ENCODE results near the gene SPOCK3. TPM values are rescaled to one million over a fixed set of nuclear protein-coding genes. Genes with fewer than 3 reads are reported as not detected.
"Not testable (repeated sequence)": the region's sequence is repeated elsewhere in the genome, so short reads cannot be mapped to it uniquely, and the experiment has no call there.

SPOCK3 gene
- total RNA-seq, 1 donor: not detected

GRCh38 chr4:166726832-166727231, 507.5 kb downstream of the SPOCK3 start:
- DNase-seq (ENCODE audit: insufficient read length, low spot score, missing footprints): no peak
- no peaks in the 10 kb centered on the region for H3K79me2 ChIP-seq (ENCODE audit: insufficient read depth, low read length)
- no peaks in the 10 kb centered on the region for H3K36me3 ChIP-seq (ENCODE audit: insufficient read depth, low read length)
- no peak overlapping the region for H2AFZ ChIP-seq (ENCODE audit: low read length)
- TF ChIP-seq CTCF (IDR thresholded peaks at IDR 0.05; ENCODE audit: extremely low read depth, low read depth, low read length): no peak
- no peak overlapping the region for H3K4me3 ChIP-seq (ENCODE audit: insufficient read depth, low read length)
- H3K27ac ChIP-seq (ENCODE audit: low read depth, low read length): no peak overlapping the region
- H3K9me3 ChIP-seq (ENCODE audit: low read depth, low read length): no peaks in the 10 kb centered on the region
- no peaks in the 10 kb centered on the region for H3K4me1 ChIP-seq (ENCODE audit: insufficient read depth, low read length)
- H4K20me1 ChIP-seq (ENCODE audit: insufficient read depth, low read length): no peaks in the 10 kb centered on the region
- H3K4me2 ChIP-seq (ENCODE audit: insufficient read depth, low read length): no peak overlapping the region
- H3K27me3 ChIP-seq (ENCODE audit: insufficient read depth, low read length): no peaks in the 10 kb centered on the region

- Histone ChIP-seq H3K4me3 (ENCODE audit: insufficient read depth, low read length) (no peak overlapping the region), H3K27me3 (ENCODE audit: insufficient read depth, low read length) (no peaks in the 10 kb centered on the region), H3K9me3 (ENCODE audit: low read depth, low read length) (no peaks in the 10 kb centered on the region), H3K4me1 (ENCODE audit: insufficient read depth, low read length) (no peaks in the 10 kb centered on the region), H2AFZ (ENCODE audit: low read length) (no peak overlapping the region), H3K4me2 (ENCODE audit: insufficient read depth, low read length) (no peak overlapping the region), H3K79me2 (ENCODE audit: insufficient read depth, low read length) (no peaks in the 10 kb centered on the region), H3K27ac (ENCODE audit: low read depth, low read length) (no peak overlapping the region), H3K36me3 (ENCODE audit: insufficient read depth, low read length) (no peaks in the 10 kb centered on the region), H4K20me1 (ENCODE audit: insufficient read depth, low read length) (no peaks in the 10 kb centered on the region)
- DNase-seq (ENCODE audit: insufficient read length, low spot score, missing footprints): no peak
- no peak for TF ChIP-seq CTCF (IDR thresholded peaks at IDR 0.05; ENCODE audit: extremely low read depth, low read depth, low read length)
Measured at GRCh38 chr4:166724369-166724768, 509.9 kb downstream of the SPOCK3 start.

- H3K4me3 ChIP-seq (ENCODE audit: insufficient read depth, low read length): no peak overlapping the region
- H3K79me2 ChIP-seq (ENCODE audit: insufficient read depth, low read length): no peaks in the 10 kb centered on the region
- no peak overlapping the region for H2AFZ ChIP-seq (ENCODE audit: low read length)
- no peak for TF ChIP-seq CTCF (IDR thresholded peaks at IDR 0.05; ENCODE audit: extremely low read depth, low read depth, low read length)
- no peaks in the 10 kb centered on the region for H4K20me1 ChIP-seq (ENCODE audit: insufficient read depth, low read length)
- no peaks in the 10 kb centered on the region for H3K4me1 ChIP-seq (ENCODE audit: insufficient read depth, low read length)
- no peak overlapping the region for H3K27ac ChIP-seq (ENCODE audit: low read depth, low read length)
- H3K27me3 ChIP-seq (ENCODE audit: insufficient read depth, low read length): no peaks in the 10 kb centered on the region
- DNase-seq (ENCODE audit: insufficient read length, low spot score, missing footprints): no peak
- H3K4me2 ChIP-seq (ENCODE audit: insufficient read depth, low read length): no peak overlapping the region
- no peaks in the 10 kb centered on the region for H3K36me3 ChIP-seq (ENCODE audit: insufficient read depth, low read length)
- H3K9me3 ChIP-seq (ENCODE audit: low read depth, low read length): no peaks in the 10 kb centered on the region
Measured at GRCh38 chr4:166723532-166724140, 510.7 kb downstream of the SPOCK3 start.

GRCh38 chr4:166715748-166716713, 518.3 kb downstream of the SPOCK3 start:
- not testable (repeated sequence) for H3K27ac ChIP-seq (ENCODE audit: low read depth, low read length); H3K4me3 ChIP-seq (ENCODE audit: insufficient read depth, low read length)

More at GRCh38 chr4:166715748-166716713, 518.3 kb downstream of the SPOCK3 start:
- DNase-seq (ENCODE audit: insufficient read length, low spot score, missing footprints); H3K4me2 ChIP-seq (ENCODE audit: insufficient read depth, low read length); H3K27me3 ChIP-seq (ENCODE audit: insufficient read depth, low read length); H2AFZ ChIP-seq (ENCODE audit: low read length); H3K9me3 ChIP-seq (ENCODE audit: low read depth, low read length); H3K79me2 ChIP-seq (ENCODE audit: insufficient read depth, low read length); H3K36me3 ChIP-seq (ENCODE audit: insufficient read depth, low read length); H3K4me1 ChIP-seq (ENCODE audit: insufficient read depth, low read length); H4K20me1 ChIP-seq (ENCODE audit: insufficient read depth, low read length): not testable (repeated sequence)
